ENCODE results near the gene MICAL3. TPM values are rescaled to one million over a fixed set of nuclear protein-coding genes. Genes with fewer than 3 reads are reported as not detected.

Gene MICAL3
- total and polyA plus RNA-seq, 2 of the 8 experiments (the other 6 are each of a cell fraction or from before 2014, with no cell fraction given): 8.3 to 41.8 TPM

DNA sequence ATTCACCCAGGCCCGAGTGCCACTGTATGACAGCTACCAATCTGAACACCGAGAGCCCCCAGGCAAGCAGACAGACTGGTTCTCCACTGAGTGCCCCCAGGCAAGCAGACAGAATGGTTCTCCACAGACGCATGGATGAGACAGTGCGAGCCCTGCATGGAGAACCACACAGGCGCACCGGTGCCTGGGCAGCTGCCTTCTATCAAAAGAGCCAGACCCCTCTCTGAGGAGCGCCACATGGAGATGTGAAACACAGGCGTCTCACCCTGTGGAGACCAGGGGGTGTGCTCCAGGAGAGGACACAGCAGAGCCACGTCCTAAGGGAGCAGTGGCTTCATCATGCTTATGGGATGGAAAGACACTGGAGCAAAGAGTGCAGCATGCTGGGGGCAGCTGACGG lies 155.6 kb downstream of the MICAL3 start:
- ChIA-PET POLR2A (ENCODE audit: partially characterized antibody) (no interaction called here), CTCF (ENCODE audit: partially characterized antibody) (interaction anchor here (0.6 to 3.5 kb wide), 7 partner anchors 19 to 207 kb away, joined by 3 to 14 read pairs (median 4); no protein-coding TSS in a partner anchor)
- Histone ChIP-seq H3K9ac (replicated peaks in 1 of 4; ENCODE audit: extremely low read depth in 1 of 4, low read depth in 3 of 4, low read length in 3 of 4) (no peak overlapping the region), H3K23ac (ENCODE audit: insufficient read length) (no peak overlapping the region), H3K79me1 (ENCODE audit: low read depth, low read length) (0 out of 2 replicates have a peak, but pooled peaks cover 2% of the 10 kb centered on the region), H2BK20ac (ENCODE audit: low read length) (no peak overlapping the region), H3K4me1 (replicated peaks in 1 of 4; ENCODE audit: control insufficient read depth in 3 of 4, insufficient read depth in 4 of 4, low read length in 3 of 4) (no peaks in the 10 kb centered on the region), H3K23me2 (ENCODE audit: low read depth, low read length) (no peaks in the 10 kb centered on the region), H3K18ac (ENCODE audit: extremely low read depth, low read length) (no peak overlapping the region), H3K27ac (ENCODE audit: low read depth, low read length) (no peak overlapping the region), H3K4me3 (ENCODE audit: extremely low read depth in 1 of 4, insufficient read depth in 2 of 4, low read depth in 3 of 4, low read length in 4 of 4) (no peak overlapping the region), H2AFZ (ENCODE audit: low read length) (no peak overlapping the region), H4K20me1 (replicated peaks in 1 of 2; ENCODE audit: control insufficient read depth in 1 of 2, insufficient read depth in 2 of 2, low read length in 2 of 2) (peaks cover 3 to 20% of the 10 kb centered on the region in 2 experiments), H2BK15ac (ENCODE audit: low read length) (no peak overlapping the region), H3K27me3 (replicated peaks in 1 of 4; ENCODE audit: control insufficient read depth in 3 of 4, extremely low read depth in 1 of 4, insufficient read depth in 3 of 4, low read length in 3 of 4) (peaks cover 0 to 4% (median 2%) of the 10 kb centered on the region in 4 experiments; a peak in 2 of 7 replicates), H2AK5ac (ENCODE audit: low read depth, low read length) (no peak overlapping the region), H2BK120ac (replicated peaks; ENCODE audit: low read depth, low read length) (no peak overlapping the region), H3K56ac (replicated peaks; ENCODE audit: insufficient read length, low read depth, low read length) (no peak overlapping the region), H2BK5ac (ENCODE audit: low read depth, low read length) (no peak overlapping the region), H3K79me2 (ENCODE audit: control insufficient read depth in 1 of 2, insufficient read depth in 2 of 2, low read length in 2 of 2) (no peaks in the 10 kb centered on the region), H3K4ac (replicated peaks; ENCODE audit: insufficient read length, low read depth, low read length) (no peak overlapping the region), H4K91ac (replicated peaks; ENCODE audit: insufficient read length, low read length) (no peak overlapping the region), H2BK12ac (ENCODE audit: low read depth, low read length) (no peak overlapping the region), H4K5ac (ENCODE audit: insufficient read length, low read depth, low read length) (no peak overlapping the region), H4K8ac (ENCODE audit: extremely low read depth, insufficient read depth, low read length) (no peak overlapping the region), H3K14ac (ENCODE audit: insufficient read length) (no peak overlapping the region), H3K4me2 (ENCODE audit: insufficient read depth in 1 of 2, low read depth in 2 of 2, low read length in 2 of 2) (no peak overlapping the region), H3K36me3 (ENCODE audit: control insufficient read depth in 2 of 4, insufficient read depth in 4 of 4, low read length in 3 of 4) (peaks cover 0 to 18% (median 5%) of the 10 kb centered on the region in 4 experiments; a peak in 4 of 8 replicates), H3K9me3 (ENCODE audit: insufficient read depth in 2 of 2, low read depth in 1 of 2, low read length in 1 of 2) (no peaks in the 10 kb centered on the region)
- DNase-seq (ENCODE audit: low read depth in 1 of 2, low spot score in 2 of 2): no peak
- WGBS, 2 experiments (ENCODE audit: extremely low coverage in 1 of 2, insufficient coverage in 1 of 2, insufficient read length in 1 of 2, insufficient replicate concordance in 2 of 2, low coverage in 1 of 2, low lambda C conversion rate in 2 of 2, missing lambda C conversion rate in 1 of 2): 91% methylated on average over 10 of the region's 10 CpGs; no CpG with 5 or more reads in 1 of the 2 experiments
- no peak for TF ChIP-seq CHD1 (IDR thresholded peaks at IDR 0.05; ENCODE audit: low read depth, low read length)
- no peak for TF ChIP-seq CBX8 (IDR thresholded peaks at IDR 0.05; ENCODE audit: borderline replicate concordance, low read depth, low read length)
- no peak for TF ChIP-seq USF2 (IDR thresholded peaks at IDR 0.05; ENCODE audit: low read length)
- TF ChIP-seq SAP30 (IDR thresholded peaks at IDR 0.05; ENCODE audit: insufficient read depth, insufficient replicate concordance, low read length): no peak
- TF ChIP-seq KDM4A (IDR thresholded peaks at IDR 0.05; ENCODE audit: low read depth, low read length, severe bottlenecking): no peak
- TF ChIP-seq SP4 (IDR thresholded peaks at IDR 0.05; ENCODE audit: low read length): no peak
- FAIRE-seq: no peak
